HG03175 (cell line): ENCODE measurements around the gene MAT2A.
A peak's percentile ranks its signal among the peaks of the same experiment; 100 is the strongest.

ENCODE experiments used
- ATAC-seq: cut with Tn5 transposase; IDR thresholded peaks from one replicate; pipeline ENCODE4 v1.9.1; 2021; ENCODE audit warnings: mild to moderate bottlenecking, moderate library complexity; ENCODE audit not compliant: unreplicated experiment

MAT2A gene

DNA sequence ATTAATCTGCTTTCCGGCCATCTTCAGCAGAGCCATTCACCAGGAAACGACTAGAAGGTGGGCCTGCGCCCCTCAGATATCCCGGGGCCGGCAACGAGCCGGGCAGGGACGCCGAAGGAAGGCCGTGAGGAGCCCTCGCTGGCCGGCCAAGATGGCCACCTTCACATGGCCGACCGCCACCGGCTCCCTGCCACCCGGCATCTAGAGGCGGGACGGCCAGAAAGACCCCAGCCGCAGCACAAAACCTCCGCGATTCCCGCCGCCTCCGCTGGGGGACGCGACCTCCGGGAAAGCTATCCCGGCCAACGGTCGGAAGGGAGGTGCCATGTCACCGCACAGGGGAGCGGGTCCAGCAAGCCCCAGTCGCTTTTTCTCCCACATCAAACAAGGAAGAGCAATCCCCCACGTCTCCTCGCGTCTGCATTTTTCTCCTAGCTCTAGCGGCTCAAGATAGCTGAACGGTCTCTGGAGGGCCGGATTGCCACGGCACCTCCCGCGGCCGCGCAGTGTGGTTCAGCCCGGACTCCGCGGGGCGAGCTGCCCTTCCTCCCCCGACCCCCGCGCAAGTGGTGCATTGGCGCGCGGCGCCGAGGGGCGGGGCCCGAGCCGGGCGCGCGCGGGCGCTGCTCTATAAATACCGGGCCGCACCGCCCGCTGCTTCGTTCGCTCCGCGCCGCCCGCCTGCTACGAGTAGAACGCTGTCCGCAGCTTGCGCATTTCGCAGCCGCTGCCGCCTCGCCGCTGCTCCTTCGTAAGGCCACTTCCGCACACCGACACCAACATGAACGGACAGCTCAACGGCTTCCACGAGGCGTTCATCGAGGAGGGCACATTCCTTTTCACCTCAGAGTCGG is at the start of gene MAT2A:
Gene MAT2A, plus strand, starts transcription at position 662 of the 854 bp plus-strand sequence. Its CDS starts 120 bp downstream, at position 782.
- ATAC-seq, result peak; percentile 84

DNA sequence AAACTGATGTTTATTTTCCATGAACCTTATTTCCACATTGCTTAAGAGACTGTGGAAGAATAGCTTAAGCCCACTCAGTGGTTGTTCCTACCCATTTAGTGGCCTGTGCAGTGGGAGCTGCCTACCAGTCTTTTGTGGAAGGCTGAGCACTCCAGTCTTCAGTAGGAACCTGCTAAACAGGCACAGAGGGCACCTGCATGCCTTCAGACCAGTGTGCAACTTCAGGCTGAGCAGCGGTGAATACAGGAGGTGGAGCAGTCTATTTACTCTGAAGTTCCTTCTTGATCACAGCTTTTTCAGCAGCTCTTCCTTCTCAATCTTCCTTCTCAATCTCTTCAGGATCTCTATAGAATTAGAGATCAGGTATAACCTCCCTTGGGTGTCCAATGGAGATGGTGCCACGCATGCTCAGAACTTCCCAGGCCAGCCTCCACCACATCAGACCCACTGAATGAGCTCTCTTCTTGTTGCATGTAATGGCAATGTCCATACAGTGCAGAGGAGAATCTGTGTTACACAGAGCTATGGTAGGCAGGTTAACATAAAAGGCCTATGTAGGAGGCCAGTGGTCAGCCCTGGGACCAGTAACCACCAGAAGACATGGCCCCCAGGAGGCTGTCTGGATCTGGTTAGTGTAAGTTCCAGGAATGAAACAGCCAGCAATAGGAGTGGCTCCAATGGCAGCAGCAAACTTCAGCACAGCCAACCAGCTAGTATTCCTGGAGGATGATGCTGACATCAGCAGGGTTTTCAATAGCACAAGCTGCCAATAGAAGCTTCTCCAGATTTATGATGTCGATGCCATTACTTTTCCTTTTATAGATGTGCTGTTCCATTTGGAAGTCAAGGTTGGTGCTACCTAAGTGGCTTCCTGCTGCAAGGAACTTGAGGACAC is 47.9 kb upstream of the MAT2A start:
- ATAC-seq, result no peak

DNA sequence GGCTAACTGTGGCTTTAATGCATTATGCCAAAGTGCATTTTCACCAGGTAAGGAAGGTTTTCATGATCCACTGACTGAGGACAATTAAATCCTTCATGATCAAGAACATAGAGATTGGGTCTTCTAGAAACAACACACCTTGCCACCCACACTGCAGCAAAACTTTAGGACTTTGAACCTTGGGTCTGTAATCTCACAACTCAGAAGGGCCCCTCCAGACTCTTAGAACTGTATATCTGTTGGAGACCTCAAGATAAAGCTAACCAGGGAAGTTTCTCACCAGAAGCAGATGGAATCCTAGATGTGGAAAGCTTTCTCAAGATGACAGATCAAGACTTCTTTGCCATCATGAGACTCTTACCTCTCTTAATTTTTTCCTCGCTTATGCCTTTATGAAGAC is 42.5 kb upstream of the MAT2A start:
- ATAC-seq, result no peak

DNA sequence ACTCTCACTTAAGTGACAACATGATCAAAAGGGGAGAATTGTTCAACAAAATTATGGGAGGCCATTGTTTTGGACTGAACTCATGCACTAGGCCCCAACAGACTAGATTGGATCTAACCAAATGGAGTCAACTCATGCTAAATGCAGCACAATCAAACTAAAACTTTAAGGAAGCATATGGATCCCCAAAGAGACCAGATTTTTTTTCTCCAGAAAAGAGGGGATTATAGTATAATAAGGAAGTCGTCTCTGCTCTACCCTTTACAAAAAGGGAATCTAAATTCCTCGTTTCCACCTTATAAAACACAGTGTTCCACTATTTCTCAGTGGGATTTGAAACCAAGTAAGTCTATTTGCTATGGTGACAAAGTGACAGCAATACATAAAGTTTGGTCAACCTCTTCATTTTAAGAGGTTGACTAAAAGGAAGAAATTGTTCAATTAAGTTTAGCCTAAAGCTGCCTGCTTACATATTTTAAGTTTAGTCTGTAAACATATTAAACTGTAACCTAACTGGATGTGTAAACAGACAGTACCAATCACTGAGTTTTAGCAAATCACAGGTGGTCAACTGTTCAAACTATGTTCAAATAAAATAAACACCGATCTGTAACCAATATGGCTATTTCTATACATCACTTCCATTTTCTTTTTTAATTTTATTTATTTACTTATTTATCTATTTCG is 40.9 kb upstream of the MAT2A start:
- no peak for ATAC-seq

DNA sequence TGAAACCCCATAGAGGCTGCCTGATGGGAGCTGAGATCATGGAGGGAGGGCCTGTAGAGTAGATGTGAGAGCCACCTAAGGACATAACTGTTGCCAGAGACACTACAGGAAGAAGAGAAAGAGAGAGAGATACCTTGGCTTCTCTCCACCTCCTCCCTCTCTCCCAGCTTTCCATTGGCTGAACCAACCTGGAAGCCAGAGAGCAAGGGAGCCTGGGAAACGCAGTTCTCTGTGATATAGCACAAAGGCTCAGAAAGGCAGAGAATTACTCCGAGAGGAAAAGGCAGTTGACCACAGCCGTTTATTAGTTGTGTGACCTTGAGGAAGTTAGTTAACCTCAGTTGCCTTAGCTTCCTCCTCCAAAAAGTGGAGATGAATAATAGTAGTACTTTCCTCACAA is 37.7 kb upstream of the MAT2A start:
- ATAC-seq, result no peak

DNA sequence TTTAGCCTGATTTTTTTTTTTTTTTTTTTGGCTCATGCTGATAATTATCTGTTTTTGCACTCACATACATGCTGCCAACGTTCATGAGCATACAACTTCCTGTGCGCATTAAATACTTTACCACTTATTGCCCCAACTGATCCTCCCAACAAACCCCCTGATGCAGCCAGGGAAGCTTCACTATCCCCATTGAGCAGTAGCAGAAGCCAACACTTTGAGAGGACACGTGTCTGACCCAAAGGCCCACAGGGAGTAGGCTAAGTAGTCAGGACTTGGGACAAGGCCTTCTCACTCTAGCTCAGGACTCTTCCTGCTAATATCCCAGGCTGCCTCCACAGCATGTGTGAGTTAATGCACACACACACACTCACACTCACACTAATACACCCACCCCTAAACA is 36.2 kb upstream of the MAT2A start:
- ATAC-seq, result no peak

DNA sequence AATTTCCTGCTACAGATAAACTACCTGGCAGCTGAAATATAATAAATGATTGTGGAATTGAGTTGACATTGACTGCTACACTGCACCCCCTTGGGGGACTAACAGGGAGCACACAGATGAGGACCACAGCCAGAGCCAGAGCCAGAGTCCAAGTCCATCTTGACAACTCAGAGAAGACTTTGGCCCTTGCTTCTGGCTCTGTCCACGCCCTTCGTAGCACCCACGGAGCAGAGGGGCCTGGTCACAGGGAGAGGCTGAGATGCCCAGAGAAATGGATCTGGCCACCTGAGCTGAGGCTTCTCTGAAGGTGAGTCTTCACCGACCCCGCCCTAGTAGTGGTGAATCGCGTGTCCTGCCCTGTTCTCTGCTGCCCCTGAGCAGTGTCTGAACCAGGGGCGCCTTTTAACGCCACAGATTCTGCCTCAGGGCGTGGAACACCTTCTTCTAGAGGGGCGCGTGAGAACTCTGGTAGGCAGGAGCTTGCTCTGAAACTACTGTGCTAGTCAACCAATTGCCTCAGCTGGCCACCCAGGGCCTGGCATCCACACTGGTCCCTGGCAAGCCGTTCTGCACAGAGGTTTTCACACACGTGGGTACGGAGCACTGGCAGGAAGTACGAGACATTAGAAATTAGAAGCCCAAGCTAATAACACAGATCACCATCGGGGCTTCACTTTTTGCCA is 35.7 kb upstream of the MAT2A start:
- no peak for ATAC-seq

DNA sequence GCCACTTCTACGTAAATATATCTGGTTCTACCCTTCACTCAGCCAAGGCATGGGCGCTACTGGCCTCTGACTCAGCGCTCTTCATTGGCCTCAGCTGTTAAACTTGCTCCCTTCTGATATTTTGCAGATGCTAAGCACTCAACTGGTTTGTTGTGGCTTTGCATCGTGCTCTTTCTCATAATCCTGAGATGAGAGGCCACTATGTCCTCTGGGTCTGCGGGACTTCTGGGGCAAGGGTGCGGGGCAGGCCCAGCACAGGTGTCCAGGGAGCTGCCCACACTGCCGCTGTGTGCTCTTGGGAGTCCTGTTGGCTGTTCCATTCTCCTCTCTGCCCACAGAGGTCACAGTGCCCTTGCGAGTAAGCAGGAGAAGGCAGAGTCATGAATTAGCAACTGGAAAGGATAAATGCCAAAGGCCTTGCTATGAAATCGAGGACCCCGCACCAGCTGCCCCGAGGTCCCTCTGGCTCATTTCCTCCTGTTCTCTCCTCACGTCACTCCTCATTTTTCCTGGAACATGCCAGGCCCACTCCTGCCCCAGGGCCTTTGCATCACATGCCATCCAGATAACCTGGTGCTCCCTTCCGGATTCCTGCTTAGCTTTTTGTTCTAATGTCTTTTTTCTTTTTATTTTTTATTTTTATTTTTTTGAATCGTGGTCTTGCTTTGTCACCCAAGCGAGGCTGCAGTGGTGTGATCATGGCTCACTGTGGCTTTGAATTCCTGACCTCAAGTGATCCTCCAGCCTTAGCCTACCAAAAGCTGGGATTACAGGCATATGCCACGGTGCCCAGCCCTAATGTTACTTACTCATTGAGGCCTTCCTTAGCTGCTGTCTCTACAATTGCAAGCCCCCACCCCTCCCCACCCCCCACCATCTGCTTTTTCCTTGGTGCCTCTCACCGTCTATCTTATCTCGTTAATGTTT is 34.9 kb upstream of the MAT2A start:
- ATAC-seq, result no peak

DNA sequence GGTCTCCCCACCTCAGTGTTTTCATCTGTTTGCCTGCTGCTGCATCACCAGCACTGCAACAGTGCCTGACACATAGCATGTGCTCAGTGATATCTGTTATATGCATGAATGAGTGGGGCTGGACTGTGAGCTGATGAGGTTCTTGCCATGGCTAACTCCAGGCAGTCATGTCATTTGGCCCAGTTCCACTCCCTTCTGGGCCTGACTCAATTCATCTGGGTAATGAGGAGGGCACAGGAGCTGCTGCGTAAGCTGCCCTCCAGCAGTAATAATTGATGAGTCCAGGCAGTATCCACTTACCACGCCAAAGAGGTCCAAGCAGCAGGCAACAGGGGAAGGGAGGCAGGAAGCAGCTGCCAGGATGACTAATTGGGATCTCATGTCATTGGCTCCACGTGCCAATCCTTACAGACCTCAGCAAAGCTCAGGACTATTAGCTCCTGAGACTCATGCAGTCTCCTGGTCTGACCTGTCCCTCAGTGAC is 34.1 kb upstream of the MAT2A start:
- no peak for ATAC-seq

DNA sequence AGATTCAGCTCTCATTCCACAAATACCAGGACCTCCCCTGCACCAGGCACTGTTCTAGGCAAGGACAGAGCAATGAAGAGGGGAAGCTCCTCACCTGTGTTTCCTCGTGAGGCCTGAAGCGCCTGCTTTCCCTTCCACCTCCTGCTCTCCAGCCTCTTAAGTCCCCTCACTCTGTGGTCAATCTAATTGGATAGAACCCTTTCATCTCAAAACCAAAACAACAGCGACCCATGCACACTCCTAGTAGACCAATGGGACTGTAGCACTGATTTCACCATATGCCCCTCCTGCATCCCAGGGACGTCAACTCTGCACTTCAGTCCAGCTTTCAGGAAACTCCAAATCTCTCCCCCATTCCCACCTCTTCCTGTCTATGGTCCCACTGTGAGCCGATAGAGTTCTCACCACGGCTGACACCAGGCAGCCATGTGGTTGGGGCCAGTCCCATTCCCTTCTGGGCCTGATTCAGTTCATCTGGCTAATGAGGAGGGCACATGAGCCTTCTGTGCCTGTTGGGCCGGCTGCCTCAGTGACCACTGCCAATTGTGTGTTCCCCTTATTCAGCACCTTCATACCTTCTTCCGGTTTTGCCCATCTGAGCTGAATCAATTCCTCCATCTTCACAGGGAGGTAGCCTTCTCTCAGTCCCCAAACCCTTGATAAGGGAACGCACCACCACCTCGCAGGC is 33.3 kb upstream of the MAT2A start:
- ATAC-seq, result no peak

DNA sequence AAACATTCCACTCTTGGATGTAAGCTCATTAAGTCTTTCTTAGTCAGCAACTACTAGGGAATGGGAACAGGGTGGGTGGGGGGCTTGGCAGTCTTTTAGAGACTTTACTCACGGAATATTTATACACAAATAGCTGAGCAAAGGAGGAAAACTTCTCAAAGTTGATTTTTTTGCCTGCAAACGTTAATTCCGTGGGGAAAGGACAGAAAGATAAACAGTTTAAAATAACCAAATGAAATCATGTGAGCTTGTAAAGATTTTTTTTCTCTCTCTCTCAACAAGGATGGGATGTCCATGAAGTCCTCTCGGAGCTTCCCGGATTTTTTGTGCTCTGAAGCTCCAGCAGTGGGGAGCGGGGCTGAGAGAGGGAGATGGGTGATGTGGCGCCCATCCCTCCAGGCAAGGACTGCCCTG is 32.2 kb upstream of the MAT2A start:
- no peak for ATAC-seq

DNA sequence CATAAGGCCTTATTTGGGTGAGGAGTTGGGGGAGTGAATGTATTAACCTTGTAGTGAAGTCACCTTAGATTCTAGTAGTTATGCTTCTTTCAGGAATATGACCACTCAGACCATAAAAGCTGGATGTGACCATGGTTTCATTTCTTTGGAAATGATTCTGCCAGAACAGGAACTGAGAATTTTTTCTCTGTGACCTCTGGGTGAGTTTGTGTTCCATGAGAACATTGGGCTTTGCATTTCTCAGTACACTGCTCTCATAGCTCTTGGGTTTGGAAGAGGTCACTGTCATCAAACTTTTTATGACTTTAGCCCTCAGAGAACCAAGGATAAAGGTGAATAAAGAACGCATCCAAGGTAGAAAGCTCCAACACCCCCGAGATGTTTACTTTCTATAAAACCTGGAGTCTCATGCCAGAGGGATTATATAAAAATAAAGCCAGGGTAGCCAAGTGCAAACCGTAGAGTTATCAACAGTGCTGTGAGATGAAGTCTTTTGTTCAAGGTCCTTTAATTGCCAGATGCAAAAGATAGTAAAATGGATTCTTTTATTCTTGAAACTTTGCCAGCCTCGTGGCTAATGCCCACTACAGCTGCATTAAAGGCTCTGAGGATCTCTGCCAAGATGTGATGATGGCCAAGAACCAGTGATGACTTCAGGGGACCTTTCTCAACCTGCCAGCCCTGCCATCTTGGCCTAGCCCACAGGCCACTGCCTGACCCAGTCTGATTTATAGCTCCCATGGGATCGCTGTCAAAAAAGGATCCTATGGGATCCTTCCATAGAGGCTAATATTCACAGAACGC is 27.8 kb upstream of the MAT2A start:
- ATAC-seq, result no peak

DNA sequence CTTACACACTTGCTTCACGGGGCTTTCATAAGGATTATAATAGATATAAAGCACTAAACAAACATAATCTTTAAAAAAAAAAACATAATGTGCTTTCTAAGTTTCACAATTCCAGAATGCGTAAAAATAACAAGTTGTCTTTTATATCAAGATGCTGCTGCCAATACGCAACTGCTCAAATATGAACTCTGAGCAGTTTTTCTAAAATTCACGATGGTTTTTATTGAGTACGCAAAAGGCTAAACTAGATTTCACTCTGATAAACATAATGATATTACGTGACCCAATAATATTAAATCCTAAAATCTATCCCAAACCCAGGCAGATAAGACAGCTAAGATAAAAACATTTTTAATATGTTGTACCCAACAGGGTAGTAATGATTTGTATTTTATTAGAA is 24.6 kb upstream of the MAT2A start:
- ATAC-seq, result no peak

DNA sequence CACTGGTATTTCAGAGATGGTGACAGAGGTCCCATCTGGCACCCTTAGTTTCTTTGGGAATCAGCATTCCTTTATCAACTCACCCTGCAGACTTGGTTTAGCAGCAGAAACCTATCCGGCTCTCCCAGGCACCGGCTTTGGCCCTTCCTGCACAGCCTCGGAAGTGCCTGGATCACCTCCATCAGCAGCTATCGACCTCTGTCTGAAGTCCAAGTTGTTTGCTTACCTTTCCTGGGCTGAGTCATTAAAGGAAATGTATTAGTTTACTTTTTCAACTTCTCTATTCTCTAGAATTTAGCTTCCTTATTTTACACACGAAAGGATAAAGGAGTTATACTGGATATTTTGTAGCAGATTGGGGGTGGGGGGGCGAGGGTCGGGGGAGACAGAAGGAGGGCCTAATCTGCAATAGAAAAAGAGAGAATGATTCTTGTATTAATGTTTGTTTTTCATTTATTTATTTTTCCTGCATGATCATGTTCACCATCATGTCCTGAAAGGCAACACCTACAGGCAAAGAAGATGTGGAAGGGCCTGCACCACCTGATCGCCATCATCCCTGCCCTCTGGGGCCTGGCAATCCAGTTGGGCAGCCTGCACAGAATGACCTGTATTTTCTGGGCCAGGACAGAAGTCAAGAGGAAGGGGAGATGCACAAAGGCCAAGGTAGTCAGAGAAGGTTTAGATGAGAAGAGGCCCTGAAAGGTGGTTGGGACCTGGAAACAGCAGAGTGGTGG is 22.1 kb upstream of the MAT2A start:
- no peak for ATAC-seq

DNA sequence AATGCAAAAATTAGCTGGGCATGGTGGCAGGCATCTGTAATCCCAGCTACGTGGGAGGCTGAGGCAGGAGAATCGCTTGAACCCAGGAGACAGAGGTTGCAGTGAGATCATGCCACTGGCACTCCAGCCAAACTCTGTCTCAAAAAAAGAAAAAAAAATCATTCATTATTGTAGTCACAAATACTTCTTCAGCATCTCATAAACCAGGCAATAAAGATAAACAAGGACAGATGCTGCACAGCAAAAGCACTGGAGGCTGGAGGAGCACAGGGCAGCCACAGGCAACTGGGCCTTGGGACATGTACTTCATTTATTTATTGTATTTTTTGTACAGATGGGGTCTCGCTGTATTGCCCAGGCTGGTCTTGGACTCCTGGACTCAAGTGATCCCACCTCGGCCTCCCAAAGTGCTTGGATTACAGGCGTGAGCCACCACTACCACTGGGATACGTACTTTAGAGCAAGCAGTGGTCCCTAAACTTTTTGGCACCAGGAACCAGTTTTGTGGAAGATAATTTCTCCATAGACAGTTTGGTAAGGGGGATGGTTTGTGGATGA is 16.8 kb upstream of the MAT2A start:
- no peak for ATAC-seq

DNA sequence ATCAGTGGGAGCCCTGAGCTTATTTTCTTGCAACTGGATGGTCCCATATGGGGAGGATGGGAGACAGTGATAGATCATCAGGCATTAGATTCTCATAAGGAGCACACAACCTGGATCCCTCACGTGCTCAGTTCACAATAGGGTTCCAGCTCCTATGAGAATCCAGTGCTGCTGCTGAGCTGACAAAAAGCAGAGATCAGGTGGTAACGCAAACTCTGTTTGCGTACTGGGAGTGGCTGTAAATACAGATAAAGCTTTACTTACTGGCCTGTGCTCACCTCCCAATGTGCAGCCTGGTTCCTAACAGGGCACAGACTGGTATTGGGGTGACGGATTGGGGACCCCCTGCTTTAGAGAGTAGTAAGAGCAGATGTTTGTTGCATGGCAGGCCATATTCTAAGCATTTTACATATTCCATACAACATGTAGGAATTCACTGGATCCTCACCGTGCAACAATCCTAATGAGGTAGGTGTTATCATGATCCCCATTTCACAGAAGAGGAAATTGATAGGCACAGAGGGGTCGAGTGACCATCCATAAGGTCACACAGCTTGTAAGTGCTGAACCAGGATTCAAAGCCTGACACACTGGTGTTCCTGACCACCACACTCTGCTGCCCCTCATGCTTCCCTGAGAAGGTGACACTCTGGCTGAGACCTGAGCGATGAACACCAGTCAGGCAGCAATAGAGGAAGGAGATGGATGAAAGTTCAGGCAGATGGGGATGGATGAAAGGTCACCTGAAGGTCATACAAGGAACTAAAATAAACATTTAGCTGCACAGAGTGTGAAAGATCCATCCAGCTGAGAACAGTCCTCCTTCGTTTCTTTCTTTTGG is 15.7 kb upstream of the MAT2A start:
- ATAC-seq, result no peak
